Fibroblast of pulmonary artery (primary cell): ENCODE results near the gene TUBA1C.
A peak's percentile ranks its signal among the peaks of the same experiment; 100 is the strongest.

Source experiments
- DNase-seq: peaks from one replicate; pipeline ENCODE4 v3.0.0-alpha.2; 2010; ENCODE audit warnings: low read depth
- H3K4me3 ChIP-seq: replicated peaks from 2 replicates; pipeline ENCODE4 v1.5.1; 2011; ENCODE audit warnings: low read depth, mild to moderate bottlenecking, control low read depth, low read length, moderate library complexity
- TF ChIP-seq, protein P1 (sequence below): IDR thresholded peaks from 2 replicates; pipeline ENCODE4 v1.5.1; 2011; ENCODE audit warnings: mild to moderate bottlenecking, control low read depth, low read length, inconsistent platforms; ENCODE audit errors: missing control alignments

The TUBA1C gene

GRCh38 chr12:49322708-49323523, 58.0 kb downstream of the TUBA1C start, which contains the start of gene TROAP:
TSS of gene TROAP (plus strand) at chr12:49323255. CDS start at chr12:49323609, 354 bp downstream.
- TF ChIP-seq, protein P1, sequence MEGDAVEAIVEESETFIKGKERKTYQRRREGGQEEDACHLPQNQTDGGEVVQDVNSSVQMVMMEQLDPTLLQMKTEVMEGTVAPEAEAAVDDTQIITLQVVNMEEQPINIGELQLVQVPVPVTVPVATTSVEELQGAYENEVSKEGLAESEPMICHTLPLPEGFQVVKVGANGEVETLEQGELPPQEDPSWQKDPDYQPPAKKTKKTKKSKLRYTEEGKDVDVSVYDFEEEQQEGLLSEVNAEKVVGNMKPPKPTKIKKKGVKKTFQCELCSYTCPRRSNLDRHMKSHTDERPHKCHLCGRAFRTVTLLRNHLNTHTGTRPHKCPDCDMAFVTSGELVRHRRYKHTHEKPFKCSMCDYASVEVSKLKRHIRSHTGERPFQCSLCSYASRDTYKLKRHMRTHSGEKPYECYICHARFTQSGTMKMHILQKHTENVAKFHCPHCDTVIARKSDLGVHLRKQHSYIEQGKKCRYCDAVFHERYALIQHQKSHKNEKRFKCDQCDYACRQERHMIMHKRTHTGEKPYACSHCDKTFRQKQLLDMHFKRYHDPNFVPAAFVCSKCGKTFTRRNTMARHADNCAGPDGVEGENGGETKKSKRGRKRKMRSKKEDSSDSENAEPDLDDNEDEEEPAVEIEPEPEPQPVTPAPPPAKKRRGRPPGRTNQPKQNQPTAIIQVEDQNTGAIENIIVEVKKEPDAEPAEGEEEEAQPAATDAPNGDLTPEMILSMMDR = no peak
- DNase-seq = peak; percentile 99
- H3K4me3 ChIP-seq = peak within 1 kb of the TSS; percentile 78

DNA sequence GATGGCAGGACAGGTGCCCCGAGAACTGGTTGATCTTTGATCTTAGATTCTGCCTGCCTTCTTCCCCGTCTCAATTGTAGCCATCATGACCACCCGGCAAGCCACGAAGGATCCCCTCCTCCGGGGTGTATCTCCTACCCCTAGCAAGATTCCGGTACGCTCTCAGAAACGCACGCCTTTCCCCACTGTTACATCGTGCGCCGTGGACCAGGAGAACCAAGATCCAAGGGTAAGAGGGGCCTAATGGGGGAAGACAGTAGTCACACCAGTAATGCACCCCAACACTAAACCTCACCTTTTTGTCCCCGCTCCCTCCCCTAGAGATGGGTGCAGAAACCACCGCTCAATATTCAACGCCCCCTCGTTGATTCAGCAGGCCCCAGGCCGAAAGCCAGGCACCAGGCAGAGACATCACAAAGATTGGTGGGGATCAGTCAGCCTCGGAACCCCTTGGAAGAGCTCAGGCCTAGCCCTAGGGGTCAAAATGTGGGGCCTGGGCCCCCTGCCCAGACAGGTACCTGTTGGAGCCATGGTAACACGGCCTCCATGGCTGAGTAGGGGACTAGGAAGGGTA, 58.7 kb downstream of the TUBA1C start:
- DNase-seq = no peak
- peak overlapping the region; percentile 78 for H3K4me3 ChIP-seq
- TF ChIP-seq, protein P1 = no peak
